HG03060 (cell line): Measurements from ENCODE around the gene ZNF124.
"Not testable (repeated sequence)": the region's sequence is repeated elsewhere in the genome, so short reads cannot be mapped to it uniquely, and the experiment has no call there.

Source experiments
- ATAC-seq: cut with Tn5 transposase; IDR thresholded peaks from one replicate; pipeline ENCODE4 v1.9.1; 2021; ENCODE audit warnings: low read depth, moderate number of reproducible peaks; ENCODE audit not compliant: unreplicated experiment

ZNF124 gene

GRCh38 chr1:247171875-247172563, at the start of gene ZNF124:
ZNF124 (minus strand) TSS chr1:247172020; CDS start chr1:247171877, 143 bp downstream.
- peak; percentile 96 for ATAC-seq

DNA sequence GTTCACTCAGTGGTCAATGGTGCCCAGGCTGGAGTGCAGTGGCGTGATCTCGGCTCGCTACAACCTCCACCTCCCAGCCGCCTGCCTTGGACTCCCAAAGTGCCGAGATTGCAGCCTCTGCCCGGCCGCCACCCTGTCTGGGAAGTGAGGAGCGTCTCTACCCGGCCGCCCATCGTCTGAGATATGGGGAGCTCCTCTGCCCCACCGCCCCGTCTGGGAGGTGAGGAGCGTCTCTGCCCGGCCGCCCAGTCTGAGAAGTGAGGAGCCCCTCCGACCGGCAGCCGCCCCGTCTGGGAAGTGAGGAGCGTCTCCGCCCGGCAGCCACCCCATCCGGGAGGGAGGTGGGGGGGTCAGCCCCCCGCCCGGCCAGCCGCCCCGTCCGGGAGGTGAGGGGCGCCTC, 48.5 kb upstream of the ZNF124 start:
- not testable (repeated sequence) for ATAC-seq

DNA sequence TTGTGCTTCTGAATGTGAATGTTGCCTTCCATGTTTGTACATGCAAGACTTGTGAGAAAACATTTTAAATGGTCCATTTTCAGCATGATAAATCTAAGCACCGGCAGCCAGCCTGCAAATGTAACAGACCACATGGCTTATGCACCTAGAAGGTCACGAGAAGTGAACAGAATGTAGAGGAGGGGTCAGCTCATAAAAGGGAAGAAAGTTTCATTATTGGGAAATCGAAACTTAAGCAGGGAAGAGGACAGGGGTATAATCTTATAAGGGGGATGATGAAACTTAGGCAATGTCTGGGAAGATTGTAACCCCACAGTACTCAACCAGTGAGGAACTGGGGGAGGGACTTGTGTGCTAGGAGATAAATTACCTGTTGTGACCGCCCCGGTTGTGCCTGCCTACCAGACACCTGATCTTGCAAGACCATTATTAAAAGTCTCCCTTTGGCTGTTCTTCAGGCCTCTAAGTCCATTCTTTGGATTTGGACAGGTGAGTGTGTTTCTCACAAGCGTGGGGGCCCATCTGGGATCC, 46.4 kb upstream of the ZNF124 start:
- ATAC-seq = no peak

- ATAC-seq = no peak
Observed at GRCh38 chr1:247216261-247216660, 44.4 kb upstream of the ZNF124 start.

DNA sequence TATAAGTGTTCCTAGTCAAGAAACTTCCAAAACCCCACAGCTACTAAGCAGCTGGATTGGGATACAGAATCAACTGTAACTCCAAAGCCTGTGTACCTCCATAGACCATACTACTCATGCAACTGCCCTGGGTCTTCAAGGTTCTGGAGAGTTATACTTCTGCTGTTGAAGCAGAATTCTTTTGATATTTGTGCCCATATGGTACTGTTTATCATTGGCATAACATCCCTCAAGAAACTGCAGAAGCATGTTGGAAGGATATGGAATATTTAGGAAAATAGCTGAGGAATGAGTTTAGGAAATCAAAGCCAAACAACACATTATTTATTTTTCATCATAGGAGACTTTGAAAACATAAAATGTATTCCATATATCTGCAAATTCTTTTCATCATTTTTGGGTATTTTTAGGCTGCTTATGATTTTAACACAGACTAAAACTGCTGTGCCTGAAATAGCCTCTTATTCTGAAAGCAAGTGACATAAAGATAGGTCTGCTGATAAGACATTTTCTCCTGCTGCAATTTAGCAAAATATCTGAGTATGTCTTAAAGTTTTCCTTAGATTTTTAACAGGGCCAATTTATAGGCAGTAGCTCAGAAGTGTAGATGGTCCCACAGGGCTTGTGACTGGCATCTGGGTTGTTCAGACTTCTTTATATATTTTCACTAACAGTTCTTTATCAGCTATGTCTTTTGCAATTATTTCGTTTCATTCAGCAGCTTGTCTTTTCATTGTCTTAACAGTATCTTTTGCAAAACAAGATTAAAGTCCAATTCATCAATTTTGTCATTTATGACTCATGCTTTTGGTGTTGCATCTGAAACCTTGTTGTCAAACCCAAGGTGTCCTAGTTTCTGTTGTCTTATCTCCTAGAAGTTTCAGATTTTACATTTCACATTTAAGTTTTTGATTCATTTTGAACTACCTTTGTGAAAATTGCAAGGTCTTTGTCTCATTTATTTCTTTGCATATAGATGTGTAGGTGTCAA, 41.1 kb upstream of the ZNF124 start:
- no peak for ATAC-seq

DNA sequence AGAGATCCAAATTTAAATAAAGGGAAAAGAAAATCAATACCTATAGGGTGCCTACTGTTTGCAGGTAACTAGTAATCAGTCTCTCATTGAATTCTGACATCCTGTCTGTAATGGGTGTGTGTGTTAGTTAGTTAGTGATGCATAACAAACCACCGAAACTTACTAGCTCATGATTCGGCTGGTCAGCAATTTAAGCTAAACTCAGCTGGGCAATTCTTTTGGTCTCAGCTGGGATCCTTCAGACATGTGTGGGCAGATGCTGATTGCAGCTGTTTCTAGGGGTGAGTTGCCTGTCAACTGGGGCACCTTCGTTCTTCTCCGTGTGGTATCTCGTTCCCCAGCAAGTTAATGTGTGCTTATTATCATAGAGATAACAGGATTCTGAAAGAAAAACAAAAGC, 40.2 kb upstream of the ZNF124 start:
- peak; percentile 64 for ATAC-seq

DNA sequence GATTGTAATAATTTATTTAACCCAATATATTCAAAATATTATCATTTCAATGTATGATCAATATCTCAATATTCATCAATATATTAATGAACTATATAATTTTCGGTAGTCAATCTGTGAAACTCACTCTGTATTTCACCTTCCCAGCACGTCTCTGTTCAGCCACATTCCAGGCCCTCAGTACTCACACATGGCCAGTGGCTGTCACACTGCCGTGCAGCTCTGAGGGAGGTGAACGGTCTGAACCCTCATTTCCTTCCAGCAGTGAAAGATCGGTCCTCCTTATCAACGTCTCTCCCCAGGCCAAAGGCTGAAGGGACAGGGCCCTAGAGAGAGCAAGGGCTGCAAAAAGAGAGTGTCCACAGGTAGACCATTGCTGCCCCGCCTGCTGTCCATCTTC, 39.5 kb upstream of the ZNF124 start:
- ATAC-seq = no peak

DNA sequence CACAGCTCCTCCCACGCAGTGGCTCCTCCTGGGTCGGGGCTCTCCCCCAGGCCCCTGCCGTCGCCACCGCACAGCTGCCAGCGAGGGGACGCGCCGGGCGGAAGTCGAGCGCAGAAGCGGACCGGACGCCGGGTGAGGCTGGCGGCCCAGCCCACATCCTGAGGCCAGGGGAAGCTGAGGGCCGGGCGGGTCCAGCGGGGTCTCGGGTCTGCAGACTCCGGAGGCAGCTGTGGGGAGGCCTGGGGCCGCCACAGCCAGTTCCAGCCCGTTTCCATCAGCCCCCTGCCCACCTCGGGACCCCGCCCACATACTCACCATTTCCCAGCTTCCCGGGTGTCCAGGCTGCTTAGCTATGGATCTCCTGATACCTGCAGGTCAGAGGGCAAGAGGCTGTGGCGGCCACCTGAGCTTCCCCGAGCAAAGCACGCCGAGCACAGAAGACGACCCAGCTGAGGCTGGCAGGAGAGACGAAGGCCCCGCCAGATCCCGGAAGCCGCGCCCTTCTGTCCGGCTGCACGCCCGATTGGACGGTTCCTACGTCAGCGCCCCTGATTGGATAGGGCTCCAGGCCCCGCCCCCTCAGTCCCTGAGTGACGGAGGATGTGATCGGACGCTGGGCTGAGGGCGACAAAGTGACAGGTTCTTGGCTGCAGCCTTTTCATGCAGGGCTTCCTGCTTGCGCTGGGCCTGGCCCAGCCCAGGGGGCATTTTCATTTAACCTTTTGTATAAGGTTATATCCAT, 38.7 kb upstream of the ZNF124 start:
- peak; percentile 81 for ATAC-seq

DNA sequence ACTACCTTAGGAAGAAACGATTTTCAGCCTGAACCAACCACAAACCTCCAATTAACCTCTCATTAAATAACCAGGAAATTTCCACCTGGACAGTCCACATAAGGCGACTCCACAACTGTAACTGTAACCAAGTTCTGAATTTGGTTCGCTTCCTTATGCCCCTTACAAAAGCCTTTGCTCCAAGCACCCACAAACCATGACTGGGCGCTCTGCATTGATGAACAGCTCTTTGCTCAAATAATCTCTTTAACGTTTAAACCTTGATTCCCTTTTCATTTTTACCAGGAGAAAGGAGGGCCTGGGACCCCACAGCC, 38.2 kb upstream of the ZNF124 start:
- ATAC-seq = no peak

DNA sequence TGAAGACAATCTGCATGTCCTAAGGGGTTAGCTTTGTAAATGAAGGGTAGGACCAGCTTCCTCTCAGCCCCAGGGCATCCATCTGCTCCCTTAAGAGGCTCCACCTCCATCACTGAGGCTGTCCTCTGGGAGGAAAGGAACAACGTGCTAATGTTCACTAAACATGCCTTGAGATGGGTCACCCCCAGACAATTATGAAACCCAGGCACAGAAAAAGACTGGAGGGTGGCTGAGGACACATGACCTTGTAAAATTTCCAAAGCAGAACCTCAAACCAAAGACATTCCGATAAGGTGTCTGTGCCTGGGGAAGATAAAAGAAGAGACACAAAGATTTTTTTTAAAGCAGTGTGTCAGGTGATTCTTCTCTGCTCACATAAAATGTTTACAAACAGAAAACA, 37.6 kb upstream of the ZNF124 start:
- no peak for ATAC-seq

DNA sequence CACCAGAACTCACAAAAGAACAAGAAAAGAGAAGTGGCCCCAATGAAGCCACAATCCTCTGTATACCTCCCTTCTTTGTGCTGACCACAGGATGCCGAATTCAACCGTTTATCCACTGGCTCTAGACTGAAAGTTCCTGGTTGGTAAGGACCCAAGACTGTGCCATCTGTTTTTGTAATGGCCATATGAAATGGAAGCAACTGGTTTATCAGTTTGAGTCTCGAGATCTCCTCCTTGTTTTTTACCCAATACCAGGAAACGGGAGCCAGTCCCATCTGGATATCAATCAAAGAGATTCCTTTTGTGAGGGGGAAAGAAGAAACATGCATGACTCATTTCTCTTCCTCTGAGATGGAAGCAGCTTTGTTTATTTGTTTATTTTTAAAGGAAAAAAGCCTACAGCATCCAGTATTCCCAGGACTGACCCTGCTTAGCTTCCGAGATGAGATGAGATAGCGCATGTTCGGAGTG, 32.4 kb upstream of the ZNF124 start:
- ATAC-seq = no peak

GRCh38 chr1:247198781-247199180, 27.0 kb upstream of the ZNF124 start:
- no peak for ATAC-seq

GRCh38 chr1:247193958-247194357, 22.1 kb upstream of the ZNF124 start:
- no peak for ATAC-seq

DNA sequence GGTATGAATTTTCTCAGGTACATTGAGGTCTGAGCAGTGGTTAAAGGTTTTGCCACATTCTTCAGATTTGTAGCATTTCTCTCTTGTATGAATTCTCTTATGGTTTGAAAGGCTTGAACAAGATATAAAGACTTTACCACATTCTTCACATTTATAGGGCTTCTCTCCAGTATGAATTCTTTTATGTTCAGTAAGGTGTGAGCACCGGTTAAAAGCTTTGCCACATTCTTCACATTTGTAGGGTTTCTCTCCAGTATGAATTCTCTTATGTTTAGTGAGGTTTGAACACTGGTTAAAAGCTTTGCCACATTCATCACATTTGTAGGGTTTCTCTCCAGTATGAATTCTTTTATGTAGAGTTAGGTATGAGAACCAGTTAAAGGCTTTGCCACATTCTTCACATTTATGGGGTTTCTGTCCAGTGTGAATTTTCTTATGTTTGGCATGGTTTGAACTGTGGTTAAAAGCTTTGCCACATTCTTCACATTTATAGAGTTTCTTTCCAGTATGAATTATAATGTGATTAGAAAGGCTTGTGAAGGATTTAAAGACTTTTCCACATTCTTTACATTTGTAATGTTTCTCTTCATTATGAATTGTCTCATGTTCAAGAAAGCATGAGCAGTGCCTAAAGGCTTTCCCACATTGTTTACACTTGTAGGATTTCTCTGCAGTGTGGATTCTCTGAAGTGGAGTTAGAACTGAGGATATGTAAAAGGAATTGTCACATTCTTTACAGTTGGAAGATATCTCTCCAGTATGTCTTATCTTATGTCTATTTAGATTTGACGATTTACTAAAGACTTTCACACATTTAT, 18.4 kb upstream of the ZNF124 start:
- ATAC-seq = no peak

- no peak for ATAC-seq
Observed at GRCh38 chr1:247185667-247186066, 13.8 kb upstream of the ZNF124 start.

GRCh38 chr1:247184254-247184653, 12.4 kb upstream of the ZNF124 start:
- ATAC-seq = no peak

GRCh38 chr1:247182994-247183393, 11.2 kb upstream of the ZNF124 start:
- no peak for ATAC-seq

- no peak for ATAC-seq
Observed at GRCh38 chr1:247180581-247180980, 8.8 kb upstream of the ZNF124 start.

GRCh38 chr1:247177755-247178154, 5.9 kb upstream of the ZNF124 start:
- ATAC-seq = no peak

GRCh38 chr1:247175458-247175857, 3.6 kb upstream of the ZNF124 start:
- ATAC-seq = no peak
